GM23338 (cell line): ENCODE measurements around the gene RASGRP1.

ENCODE experiments used
- CREB1 ChIP-seq: fragments of 250-450 bp; sonication (Bioruptor Pico); IDR thresholded peaks from 2 replicates; pipeline ENCODE4 v1.5.0; 2020; ENCODE audit warnings: low read depth, mild to moderate bottlenecking, moderate library complexity
- EZH2 ChIP-seq: fragments of 200-600 bp; sonication (generic); IDR thresholded peaks from one replicate; pipeline ENCODE4 v1.8.0; 2017; ENCODE audit warnings: antibody characterized with exemption, mild to moderate bottlenecking, low read depth; ENCODE audit not compliant: unreplicated experiment
- EZH2phosphoT487 ChIP-seq: fragments of 200-600 bp; sonication (generic); IDR thresholded peaks from one replicate; pipeline ENCODE4 v1.8.1; 2018; ENCODE audit warnings: antibody characterized with exemption; ENCODE audit not compliant: unreplicated experiment
- JUNB ChIP-seq: IDR thresholded peaks from one replicate; pipeline ENCODE4 v1.6.1; 2016; ENCODE audit warnings: antibody characterized with exemption; ENCODE audit not compliant: unreplicated experiment
- NANOG ChIP-seq: IDR thresholded peaks from 2 replicates; pipeline ENCODE4 v1.6.1; 2016; ENCODE audit warnings: antibody characterized with exemption, borderline replicate concordance
- POLR2AphosphoS5 ChIP-seq: IDR thresholded peaks from 2 replicates; pipeline ENCODE4 v1.6.1; 2016; ENCODE audit warnings: antibody characterized with exemption, low read depth
- STAT1 ChIP-seq: IDR thresholded peaks from one replicate; pipeline ENCODE4 v1.6.1; 2016; ENCODE audit warnings: antibody characterized with exemption; ENCODE audit not compliant: unreplicated experiment
- ZNF114 ChIP-seq: fragments of 250-450 bp; sonication (Bioruptor Pico); IDR thresholded peaks from 2 replicates; pipeline ENCODE4 v1.5.0; 2020; ENCODE audit warnings: mild to moderate bottlenecking, moderate library complexity
- ZNF331 ChIP-seq: fragments of 250-450 bp; sonication (Bioruptor Pico); IDR thresholded peaks from 2 replicates; pipeline ENCODE4 v1.5.0; 2020; ENCODE audit warnings: low read depth, mild to moderate bottlenecking, moderate library complexity
- TF ChIP-seq, protein P1 (sequence below), 2 experiments: fragments of 200-600 bp in 1 of 2; sonication (generic) in 1 of 2; conservative IDR thresholded peaks; 2 replicates each; pipeline versions ENCODE4 v1.5.1 to v1.6.1; 2016 to 2017; ENCODE audit warnings: antibody characterized with exemption in 2 of 2, low read depth in 2 of 2, mild to moderate bottlenecking in 2 of 2, moderate library complexity in 1 of 2
- TF ChIP-seq, protein P2 (sequence below): IDR thresholded peaks from one replicate; pipeline ENCODE4 v1.6.1; 2018; ENCODE audit warnings: antibody characterized with exemption; ENCODE audit not compliant: unreplicated experiment
- TF ChIP-seq, protein P3 (sequence below): fragments of 250-450 bp; sonication (Bioruptor Pico); IDR thresholded peaks from 2 replicates; pipeline ENCODE4 v1.5.0; 2020; ENCODE audit warnings: mild to moderate bottlenecking, moderate library complexity
- TF ChIP-seq, protein P4 (sequence below): IDR thresholded peaks from 2 replicates; pipeline ENCODE4 v1.6.1; 2016; ENCODE audit warnings: antibody characterized with exemption

DNA sequence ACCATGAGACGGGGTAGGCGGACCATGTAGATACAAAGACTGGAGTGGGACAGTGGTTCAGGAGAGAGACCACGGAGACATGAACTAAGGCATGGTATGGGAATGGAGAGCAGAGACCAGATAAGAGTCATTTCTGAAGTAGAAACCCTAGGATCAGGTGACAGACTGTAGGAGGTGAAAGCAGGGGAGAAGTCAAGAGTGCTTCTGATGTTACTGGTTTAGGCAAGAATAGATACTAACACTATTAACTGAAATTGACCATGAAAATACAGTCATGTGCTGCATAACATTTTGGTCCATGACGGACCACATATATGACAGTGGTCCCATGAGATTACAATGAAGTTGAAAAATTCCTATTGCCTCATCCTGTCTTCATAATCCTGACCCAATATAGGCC lies 41.7 kb downstream of the RASGRP1 start:
- no peak for TF ChIP-seq EZH2
- TF ChIP-seq EZH2phosphoT487, result no peak
- TF ChIP-seq, protein P1, sequence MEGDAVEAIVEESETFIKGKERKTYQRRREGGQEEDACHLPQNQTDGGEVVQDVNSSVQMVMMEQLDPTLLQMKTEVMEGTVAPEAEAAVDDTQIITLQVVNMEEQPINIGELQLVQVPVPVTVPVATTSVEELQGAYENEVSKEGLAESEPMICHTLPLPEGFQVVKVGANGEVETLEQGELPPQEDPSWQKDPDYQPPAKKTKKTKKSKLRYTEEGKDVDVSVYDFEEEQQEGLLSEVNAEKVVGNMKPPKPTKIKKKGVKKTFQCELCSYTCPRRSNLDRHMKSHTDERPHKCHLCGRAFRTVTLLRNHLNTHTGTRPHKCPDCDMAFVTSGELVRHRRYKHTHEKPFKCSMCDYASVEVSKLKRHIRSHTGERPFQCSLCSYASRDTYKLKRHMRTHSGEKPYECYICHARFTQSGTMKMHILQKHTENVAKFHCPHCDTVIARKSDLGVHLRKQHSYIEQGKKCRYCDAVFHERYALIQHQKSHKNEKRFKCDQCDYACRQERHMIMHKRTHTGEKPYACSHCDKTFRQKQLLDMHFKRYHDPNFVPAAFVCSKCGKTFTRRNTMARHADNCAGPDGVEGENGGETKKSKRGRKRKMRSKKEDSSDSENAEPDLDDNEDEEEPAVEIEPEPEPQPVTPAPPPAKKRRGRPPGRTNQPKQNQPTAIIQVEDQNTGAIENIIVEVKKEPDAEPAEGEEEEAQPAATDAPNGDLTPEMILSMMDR (conservative IDR thresholded peaks at IDR 0.05; ENCODE audit: low read depth in 2 of 2), result no peak
- no peak for TF ChIP-seq CREB1 (CRISPR knock-in tag)
- no peak for TF ChIP-seq JUNB
- no peak for TF ChIP-seq POLR2AphosphoS5
- TF ChIP-seq, protein P2, sequence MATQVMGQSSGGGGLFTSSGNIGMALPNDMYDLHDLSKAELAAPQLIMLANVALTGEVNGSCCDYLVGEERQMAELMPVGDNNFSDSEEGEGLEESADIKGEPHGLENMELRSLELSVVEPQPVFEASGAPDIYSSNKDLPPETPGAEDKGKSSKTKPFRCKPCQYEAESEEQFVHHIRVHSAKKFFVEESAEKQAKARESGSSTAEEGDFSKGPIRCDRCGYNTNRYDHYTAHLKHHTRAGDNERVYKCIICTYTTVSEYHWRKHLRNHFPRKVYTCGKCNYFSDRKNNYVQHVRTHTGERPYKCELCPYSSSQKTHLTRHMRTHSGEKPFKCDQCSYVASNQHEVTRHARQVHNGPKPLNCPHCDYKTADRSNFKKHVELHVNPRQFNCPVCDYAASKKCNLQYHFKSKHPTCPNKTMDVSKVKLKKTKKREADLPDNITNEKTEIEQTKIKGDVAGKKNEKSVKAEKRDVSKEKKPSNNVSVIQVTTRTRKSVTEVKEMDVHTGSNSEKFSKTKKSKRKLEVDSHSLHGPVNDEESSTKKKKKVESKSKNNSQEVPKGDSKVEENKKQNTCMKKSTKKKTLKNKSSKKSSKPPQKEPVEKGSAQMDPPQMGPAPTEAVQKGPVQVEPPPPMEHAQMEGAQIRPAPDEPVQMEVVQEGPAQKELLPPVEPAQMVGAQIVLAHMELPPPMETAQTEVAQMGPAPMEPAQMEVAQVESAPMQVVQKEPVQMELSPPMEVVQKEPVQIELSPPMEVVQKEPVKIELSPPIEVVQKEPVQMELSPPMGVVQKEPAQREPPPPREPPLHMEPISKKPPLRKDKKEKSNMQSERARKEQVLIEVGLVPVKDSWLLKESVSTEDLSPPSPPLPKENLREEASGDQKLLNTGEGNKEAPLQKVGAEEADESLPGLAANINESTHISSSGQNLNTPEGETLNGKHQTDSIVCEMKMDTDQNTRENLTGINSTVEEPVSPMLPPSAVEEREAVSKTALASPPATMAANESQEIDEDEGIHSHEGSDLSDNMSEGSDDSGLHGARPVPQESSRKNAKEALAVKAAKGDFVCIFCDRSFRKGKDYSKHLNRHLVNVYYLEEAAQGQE, result no peak
- TF ChIP-seq, protein P3, sequence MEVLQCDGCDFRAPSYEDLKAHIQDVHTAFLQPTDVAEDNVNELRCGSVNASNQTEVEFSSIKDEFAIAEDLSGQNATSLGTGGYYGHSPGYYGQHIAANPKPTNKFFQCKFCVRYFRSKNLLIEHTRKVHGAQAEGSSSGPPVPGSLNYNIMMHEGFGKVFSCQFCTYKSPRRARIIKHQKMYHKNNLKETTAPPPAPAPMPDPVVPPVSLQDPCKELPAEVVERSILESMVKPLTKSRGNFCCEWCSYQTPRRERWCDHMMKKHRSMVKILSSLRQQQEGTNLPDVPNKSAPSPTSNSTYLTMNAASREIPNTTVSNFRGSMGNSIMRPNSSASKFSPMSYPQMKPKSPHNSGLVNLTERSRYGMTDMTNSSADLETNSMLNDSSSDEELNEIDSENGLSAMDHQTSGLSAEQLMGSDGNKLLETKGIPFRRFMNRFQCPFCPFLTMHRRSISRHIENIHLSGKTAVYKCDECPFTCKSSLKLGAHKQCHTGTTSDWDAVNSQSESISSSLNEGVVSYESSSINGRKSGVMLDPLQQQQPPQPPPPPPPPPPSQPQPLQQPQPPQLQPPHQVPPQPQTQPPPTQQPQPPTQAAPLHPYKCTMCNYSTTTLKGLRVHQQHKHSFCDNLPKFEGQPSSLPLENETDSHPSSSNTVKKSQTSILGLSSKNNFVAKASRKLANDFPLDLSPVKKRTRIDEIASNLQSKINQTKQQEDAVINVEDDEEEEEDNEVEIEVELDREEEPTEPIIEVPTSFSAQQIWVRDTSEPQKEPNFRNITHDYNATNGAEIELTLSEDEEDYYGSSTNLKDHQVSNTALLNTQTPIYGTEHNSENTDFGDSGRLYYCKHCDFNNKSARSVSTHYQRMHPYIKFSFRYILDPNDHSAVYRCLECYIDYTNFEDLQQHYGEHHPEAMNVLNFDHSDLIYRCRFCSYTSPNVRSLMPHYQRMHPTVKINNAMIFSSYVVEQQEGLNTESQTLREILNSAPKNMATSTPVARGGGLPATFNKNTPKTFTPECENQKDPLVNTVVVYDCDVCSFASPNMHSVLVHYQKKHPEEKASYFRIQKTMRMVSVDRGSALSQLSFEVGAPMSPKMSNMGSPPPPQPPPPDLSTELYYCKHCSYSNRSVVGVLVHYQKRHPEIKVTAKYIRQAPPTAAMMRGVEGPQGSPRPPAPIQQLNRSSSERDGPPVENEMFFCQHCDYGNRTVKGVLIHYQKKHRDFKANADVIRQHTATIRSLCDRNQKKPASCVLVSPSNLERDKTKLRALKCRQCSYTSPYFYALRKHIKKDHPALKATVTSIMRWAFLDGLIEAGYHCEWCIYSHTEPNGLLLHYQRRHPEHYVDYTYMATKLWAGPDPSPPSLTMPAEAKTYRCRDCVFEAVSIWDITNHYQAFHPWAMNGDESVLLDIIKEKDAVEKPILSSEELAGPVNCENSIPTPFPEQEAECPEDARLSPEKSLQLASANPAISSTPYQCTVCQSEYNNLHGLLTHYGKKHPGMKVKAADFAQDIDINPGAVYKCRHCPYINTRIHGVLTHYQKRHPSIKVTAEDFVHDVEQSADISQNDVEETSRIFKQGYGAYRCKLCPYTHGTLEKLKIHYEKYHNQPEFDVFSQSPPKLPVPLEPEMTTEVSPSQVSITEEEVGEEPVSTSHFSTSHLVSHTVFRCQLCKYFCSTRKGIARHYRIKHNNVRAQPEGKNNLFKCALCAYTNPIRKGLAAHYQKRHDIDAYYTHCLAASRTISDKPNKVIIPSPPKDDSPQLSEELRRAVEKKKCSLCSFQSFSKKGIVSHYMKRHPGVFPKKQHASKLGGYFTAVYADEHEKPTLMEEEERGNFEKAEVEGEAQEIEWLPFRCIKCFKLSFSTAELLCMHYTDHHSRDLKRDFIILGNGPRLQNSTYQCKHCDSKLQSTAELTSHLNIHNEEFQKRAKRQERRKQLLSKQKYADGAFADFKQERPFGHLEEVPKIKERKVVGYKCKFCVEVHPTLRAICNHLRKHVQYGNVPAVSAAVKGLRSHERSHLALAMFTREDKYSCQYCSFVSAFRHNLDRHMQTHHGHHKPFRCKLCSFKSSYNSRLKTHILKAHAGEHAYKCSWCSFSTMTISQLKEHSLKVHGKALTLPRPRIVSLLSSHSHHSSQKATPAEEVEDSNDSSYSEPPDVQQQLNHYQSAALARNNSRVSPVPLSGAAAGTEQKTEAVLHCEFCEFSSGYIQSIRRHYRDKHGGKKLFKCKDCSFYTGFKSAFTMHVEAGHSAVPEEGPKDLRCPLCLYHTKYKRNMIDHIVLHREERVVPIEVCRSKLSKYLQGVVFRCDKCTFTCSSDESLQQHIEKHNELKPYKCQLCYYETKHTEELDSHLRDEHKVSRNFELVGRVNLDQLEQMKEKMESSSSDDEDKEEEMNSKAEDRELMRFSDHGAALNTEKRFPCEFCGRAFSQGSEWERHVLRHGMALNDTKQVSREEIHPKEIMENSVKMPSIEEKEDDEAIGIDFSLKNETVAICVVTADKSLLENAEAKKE (CRISPR knock-in tag), result no peak
- no peak for TF ChIP-seq ZNF114
- TF ChIP-seq, protein P4, sequence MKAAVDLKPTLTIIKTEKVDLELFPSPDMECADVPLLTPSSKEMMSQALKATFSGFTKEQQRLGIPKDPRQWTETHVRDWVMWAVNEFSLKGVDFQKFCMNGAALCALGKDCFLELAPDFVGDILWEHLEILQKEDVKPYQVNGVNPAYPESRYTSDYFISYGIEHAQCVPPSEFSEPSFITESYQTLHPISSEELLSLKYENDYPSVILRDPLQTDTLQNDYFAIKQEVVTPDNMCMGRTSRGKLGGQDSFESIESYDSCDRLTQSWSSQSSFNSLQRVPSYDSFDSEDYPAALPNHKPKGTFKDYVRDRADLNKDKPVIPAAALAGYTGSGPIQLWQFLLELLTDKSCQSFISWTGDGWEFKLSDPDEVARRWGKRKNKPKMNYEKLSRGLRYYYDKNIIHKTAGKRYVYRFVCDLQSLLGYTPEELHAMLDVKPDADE, result no peak
- no peak for TF ChIP-seq ZNF331
- TF ChIP-seq NANOG, result no peak
- TF ChIP-seq STAT1, result no peak
